Measurements from ENCODE around the gene PDAP1.

The PDAP1 gene

GRCh38 chr7:99424932-99425730 lies 16.7 kb upstream of the PDAP1 start:
- Histone ChIP-seq H2AFZ (ENCODE audit: low read depth, low read length) (no peak overlapping the region), H3K4me2 (ENCODE audit: low read length) (no peak overlapping the region), H3K36me3 (replicated peaks; ENCODE audit: low read depth, low read length) (peaks cover 21% of the 10 kb centered on the region), H3K79me2 (ENCODE audit: low read length) (peaks cover 2% of the 10 kb centered on the region; the same call in 1 of the 2 replicates), H3K4me1 (ENCODE audit: low read length) (no peaks in the 10 kb centered on the region), H3K9ac (ENCODE audit: low read length) (no peak overlapping the region), H4K20me1 (ENCODE audit: insufficient read depth, low read length) (no peaks in the 10 kb centered on the region), H3K27ac (ENCODE audit: low read length) (no peak overlapping the region), H3K4me3 (ENCODE audit: low read length) (no peak overlapping the region), H3K9me3 (ENCODE audit: insufficient read depth, low read length) (no peaks in the 10 kb centered on the region), H3K27me3 (ENCODE audit: low read depth, low read length) (no peaks in the 10 kb centered on the region)
- TF ChIP-seq CTCF (IDR thresholded peaks at IDR 0.05; ENCODE audit: low read depth, low read length) (no peak), EZH2phosphoT487 (IDR thresholded peaks at IDR 0.05; ENCODE audit: low read depth) (no peak)

- H3K27ac ChIP-seq (ENCODE audit: low read length) = no peak overlapping the region
- no peak overlapping the region for H3K4me2 ChIP-seq (ENCODE audit: low read length)
- H3K9ac ChIP-seq (ENCODE audit: low read length) = no peak overlapping the region
- no peaks in the 10 kb centered on the region for H3K4me1 ChIP-seq (ENCODE audit: low read length)
- H4K20me1 ChIP-seq (ENCODE audit: insufficient read depth, low read length) = peaks cover 1% of the 10 kb centered on the region; the same call in 1 of the 2 replicates
- no peak overlapping the region for H2AFZ ChIP-seq (ENCODE audit: low read depth, low read length)
- no peaks in the 10 kb centered on the region for H3K9me3 ChIP-seq (ENCODE audit: insufficient read depth, low read length)
- TF ChIP-seq CTCF (IDR thresholded peaks at IDR 0.05; ENCODE audit: low read depth, low read length) (no peak), EZH2phosphoT487 (IDR thresholded peaks at IDR 0.05; ENCODE audit: low read depth) (no peak)
- peaks cover 32% of the 10 kb centered on the region for H3K36me3 ChIP-seq (replicated peaks; ENCODE audit: low read depth, low read length)
- H3K27me3 ChIP-seq (ENCODE audit: low read depth, low read length) = no peaks in the 10 kb centered on the region
- H3K4me3 ChIP-seq (ENCODE audit: low read length) = no peak overlapping the region
- peaks cover 5% of the 10 kb centered on the region; the same call in 1 of the 2 replicates for H3K79me2 ChIP-seq (ENCODE audit: low read length)
Measured at GRCh38 chr7:99422625-99423024, 14.2 kb upstream of the PDAP1 start.

GRCh38 chr7:99422186-99422585 lies 13.8 kb upstream of the PDAP1 start:
- Histone ChIP-seq H3K27me3 (ENCODE audit: low read depth, low read length) (no peaks in the 10 kb centered on the region), H3K9ac (ENCODE audit: low read length) (no peak overlapping the region), H3K4me1 (ENCODE audit: low read length) (no peaks in the 10 kb centered on the region), H3K4me2 (ENCODE audit: low read length) (no peak overlapping the region), H3K9me3 (ENCODE audit: insufficient read depth, low read length) (no peaks in the 10 kb centered on the region), H2AFZ (ENCODE audit: low read depth, low read length) (no peak overlapping the region), H4K20me1 (ENCODE audit: insufficient read depth, low read length) (peaks cover 4% of the 10 kb centered on the region; the same call in 1 of the 2 replicates), H3K36me3 (replicated peaks; ENCODE audit: low read depth, low read length) (peaks cover 37% of the 10 kb centered on the region), H3K27ac (ENCODE audit: low read length) (no peak overlapping the region), H3K4me3 (ENCODE audit: low read length) (no peak overlapping the region), H3K79me2 (ENCODE audit: low read length) (peaks cover 5% of the 10 kb centered on the region; the same call in 1 of the 2 replicates)
- no peak for TF ChIP-seq EZH2phosphoT487 (IDR thresholded peaks at IDR 0.05; ENCODE audit: low read depth)
- no peak for TF ChIP-seq CTCF (IDR thresholded peaks at IDR 0.05; ENCODE audit: low read depth, low read length)

- TF ChIP-seq EZH2phosphoT487 (IDR thresholded peaks at IDR 0.05; ENCODE audit: low read depth) (no peak), CTCF (IDR thresholded peaks at IDR 0.05; ENCODE audit: low read depth, low read length) (no peak)
- Histone ChIP-seq H3K9ac (ENCODE audit: low read length) (no peak overlapping the region), H4K20me1 (ENCODE audit: insufficient read depth, low read length) (peaks cover 4% of the 10 kb centered on the region; the same call in 1 of the 2 replicates), H3K4me3 (ENCODE audit: low read length) (no peak overlapping the region), H3K4me2 (ENCODE audit: low read length) (no peak overlapping the region), H3K27me3 (ENCODE audit: low read depth, low read length) (no peaks in the 10 kb centered on the region), H2AFZ (ENCODE audit: low read depth, low read length) (no peak overlapping the region), H3K27ac (ENCODE audit: low read length) (no peak overlapping the region), H3K79me2 (ENCODE audit: low read length) (peaks cover 7% of the 10 kb centered on the region; the same call in 1 of the 2 replicates), H3K36me3 (replicated peaks; ENCODE audit: low read depth, low read length) (peaks cover 43% of the 10 kb centered on the region), H3K4me1 (ENCODE audit: low read length) (no peaks in the 10 kb centered on the region), H3K9me3 (ENCODE audit: insufficient read depth, low read length) (no peaks in the 10 kb centered on the region)
Measured at GRCh38 chr7:99420986-99421385, 12.6 kb upstream of the PDAP1 start.

All from OCI-LY3 (cell line).